ENCODE data around the gene LAS1L. TPM values are rescaled to one million over a fixed set of nuclear protein-coding genes. Genes with fewer than 3 reads are reported as not detected.
A peak's percentile ranks its signal among the peaks of the same experiment; 100 is the strongest.
"Not testable (repeated sequence)": the region's sequence is repeated elsewhere in the genome, so short reads cannot be mapped to it uniquely, and the experiment has no call there.

LAS1L gene
- total RNA-seq, 8 experiments from 2014 or later, result 13.6 to 41.8 (median 26.9) TPM

GRCh38 chrX:65537229-65537628, 2.6 kb upstream of the LAS1L start:
- no peak overlapping the region for H3K4me3 ChIP-seq
- in situ Hi-C loops (cut with MboI; ENCODE audit: low pct_unique_long_range_greater_than_20kb in 2 of 9, low sequenced_read_pairs in 9 of 9, unreplicated experiment in 9 of 9), result no loop called here
- H3K27ac ChIP-seq, result no peak overlapping the region
- no peaks in the 10 kb centered on the region for H3K4me1 ChIP-seq (replicated peaks in 1 of 2)
- no peak for ATAC-seq (replicated peaks in 6 of 8)
- WGBS, 10 experiments, result 6 to 60% (median 26%) methylated on average over 1 to 2 of the region's 3 CpGs; no CpG with 5 or more reads in 6 of the 10 experiments

GRCh38 chrX:65536291-65536690, 1.7 kb upstream of the LAS1L start:
- ATAC-seq (replicated peaks in 6 of 8), result no peak
- no peak overlapping the region for H3K4me3 ChIP-seq
- in situ Hi-C loops (cut with MboI; ENCODE audit: low pct_unique_long_range_greater_than_20kb in 2 of 9, low sequenced_read_pairs in 9 of 9, unreplicated experiment in 9 of 9), result no loop called here
- no peak overlapping the region for H3K27ac ChIP-seq
- no peaks in the 10 kb centered on the region for H3K4me1 ChIP-seq (replicated peaks in 1 of 2)
- whole genome bisulfite sequencing, 10 experiments, result 38 to 100% (median 90%) methylated on average over 1 to 2 of the region's 3 CpGs; no CpG with 5 or more reads in 6 of the 10 experiments

- Histone ChIP-seq H3K27ac (no peak overlapping the region), H3K4me1 (replicated peaks in 1 of 2) (no peaks in the 10 kb centered on the region), H3K4me3 (no peak overlapping the region)
- WGBS, 10 experiments, result 100% methylated on average over 2 of the region's 3 CpGs; no CpG with 5 or more reads in 9 of the 10 experiments
- no peak for ATAC-seq (replicated peaks in 6 of 8)
- in situ Hi-C loops (cut with MboI; ENCODE audit: low pct_unique_long_range_greater_than_20kb in 2 of 9, low sequenced_read_pairs in 9 of 9, unreplicated experiment in 9 of 9), result no loop called here
Measured at GRCh38 chrX:65532016-65532415, 2.6 kb downstream of the LAS1L start.

GRCh38 chrX:65528705-65529340, 5.8 kb downstream of the LAS1L start:
- H3K27ac ChIP-seq, result no peak overlapping the region
- ATAC-seq (replicated peaks in 6 of 8), result peak in 5 of 8 experiments; percentile 36 to 67 (median 41)
- no peak overlapping the region for H3K4me3 ChIP-seq
- no peaks in the 10 kb centered on the region for H3K4me1 ChIP-seq (replicated peaks in 1 of 2)
- 20 to 50% methylated on average over 1 to 4 of the region's 9 CpGs; no CpG with 5 or more reads in 8 of the 10 experiments for whole genome bisulfite sequencing, 10 experiments
- in situ Hi-C loops (cut with MboI; ENCODE audit: low pct_unique_long_range_greater_than_20kb in 2 of 9, low sequenced_read_pairs in 9 of 9, unreplicated experiment in 9 of 9), result no loop called here

GRCh38 chrX:65528293-65528692, 6.3 kb downstream of the LAS1L start:
- Histone ChIP-seq H3K27ac (no peak overlapping the region), H3K4me3 (no peak overlapping the region), H3K4me1 (replicated peaks in 1 of 2) (no peaks in the 10 kb centered on the region)
- WGBS, 10 experiments, result 20% methylated on average over 1 of the region's 3 CpGs; no CpG with 5 or more reads in 9 of the 10 experiments
- in situ Hi-C loops (cut with MboI; ENCODE audit: low pct_unique_long_range_greater_than_20kb in 2 of 9, low sequenced_read_pairs in 9 of 9, unreplicated experiment in 9 of 9), result no loop called here
- no peak for ATAC-seq (replicated peaks in 6 of 8)

GRCh38 chrX:65524139-65524538, 10.4 kb downstream of the LAS1L start:
- Histone ChIP-seq H3K27ac (no peak overlapping the region), H3K4me1 (replicated peaks in 1 of 2) (no peaks in the 10 kb centered on the region), H3K4me3 (no peak overlapping the region)
- WGBS, 10 experiments, result 80 to 92% (median 84%) methylated on average over 1 to 7 of the region's 9 CpGs; no CpG with 5 or more reads in 6 of the 10 experiments
- in situ Hi-C loops (cut with MboI; ENCODE audit: low pct_unique_long_range_greater_than_20kb in 2 of 9, low sequenced_read_pairs in 9 of 9, unreplicated experiment in 9 of 9), result no loop called here
- no peak for ATAC-seq (replicated peaks in 6 of 8)

- no peak for ATAC-seq (replicated peaks in 6 of 8)
- H3K27ac ChIP-seq, result no peak overlapping the region
- no peaks in the 10 kb centered on the region for H3K4me1 ChIP-seq (replicated peaks in 1 of 2)
- in situ Hi-C loops (cut with MboI; ENCODE audit: low pct_unique_long_range_greater_than_20kb in 2 of 9, low sequenced_read_pairs in 9 of 9, unreplicated experiment in 9 of 9), result no loop called here
- no peak overlapping the region for H3K4me3 ChIP-seq
- WGBS, 10 experiments, result 47 to 100% (median 80%) methylated on average over 1 to 3 of the region's 3 CpGs; no CpG with 5 or more reads in 5 of the 10 experiments
Measured at GRCh38 chrX:65522739-65523372, 11.7 kb downstream of the LAS1L start.

GRCh38 chrX:65519530-65519929, 15.1 kb downstream of the LAS1L start:
- in situ Hi-C loops (cut with MboI; ENCODE audit: low pct_unique_long_range_greater_than_20kb in 2 of 9, low sequenced_read_pairs in 9 of 9, unreplicated experiment in 9 of 9); H3K27ac ChIP-seq: not testable (repeated sequence)
- WGBS, 10 experiments, result no CpG with 5 or more reads among the region's 6 CpGs

GRCh38 chrX:65518980-65519379, 15.6 kb downstream of the LAS1L start:
- ATAC-seq (replicated peaks in 6 of 8); H3K4me3 ChIP-seq; in situ Hi-C loops (cut with MboI; ENCODE audit: low pct_unique_long_range_greater_than_20kb in 2 of 9, low sequenced_read_pairs in 9 of 9, unreplicated experiment in 9 of 9); H3K27ac ChIP-seq; H3K4me1 ChIP-seq (replicated peaks in 1 of 2): not testable (repeated sequence)
- WGBS, 10 experiments, result 40 to 80% methylated on average over 1 of the region's 9 CpGs; no CpG with 5 or more reads in 8 of the 10 experiments

More at GRCh38 chrX:65519530-65519929, 15.1 kb downstream of the LAS1L start:
- H3K4me3 ChIP-seq; H3K4me1 ChIP-seq (replicated peaks in 1 of 2): not testable (repeated sequence)
- ATAC-seq (replicated peaks in 6 of 8), result peak in 3 of 8 experiments; percentile 30 to 77 (median 67)

GRCh38 chrX:65517923-65518322, 16.7 kb downstream of the LAS1L start:
- Histone ChIP-seq H3K4me1 (replicated peaks in 1 of 2) (no peaks in the 10 kb centered on the region), H3K4me3 (no peak overlapping the region), H3K27ac (no peak overlapping the region)
- WGBS, 10 experiments, result 34 to 62% methylated on average over 2 of the region's 3 CpGs; no CpG with 5 or more reads in 8 of the 10 experiments
- in situ Hi-C loops (cut with MboI; ENCODE audit: low pct_unique_long_range_greater_than_20kb in 2 of 9, low sequenced_read_pairs in 9 of 9, unreplicated experiment in 9 of 9), result no loop called here
- no peak for ATAC-seq (replicated peaks in 6 of 8)

GRCh38 chrX:65516756-65517155, 17.8 kb downstream of the LAS1L start:
- H3K4me1 ChIP-seq (replicated peaks in 1 of 2), result no peaks in the 10 kb centered on the region
- H3K4me3 ChIP-seq, result no peak overlapping the region
- no peak for ATAC-seq (replicated peaks in 6 of 8)
- no peak overlapping the region for H3K27ac ChIP-seq
- 80 to 100% (median 80%) methylated on average over 1 to 2 of the region's 3 CpGs; no CpG with 5 or more reads in 7 of the 10 experiments for WGBS, 10 experiments
- in situ Hi-C loops (cut with MboI; ENCODE audit: low pct_unique_long_range_greater_than_20kb in 2 of 9, low sequenced_read_pairs in 9 of 9, unreplicated experiment in 9 of 9), result no loop called here

GRCh38 chrX:65513610-65514009, 21.0 kb downstream of the LAS1L start:
- WGBS, 10 experiments, result no CpG with 5 or more reads among the region's 1 CpG
- no peaks in the 10 kb centered on the region for H3K4me1 ChIP-seq (replicated peaks in 1 of 2)
- no peak overlapping the region for H3K4me3 ChIP-seq
- in situ Hi-C loops (cut with MboI; ENCODE audit: low pct_unique_long_range_greater_than_20kb in 2 of 9, low sequenced_read_pairs in 9 of 9, unreplicated experiment in 9 of 9), result no loop called here
- ATAC-seq (replicated peaks in 6 of 8), result no peak
- no peak overlapping the region for H3K27ac ChIP-seq

- Histone ChIP-seq H3K4me1 (replicated peaks in 1 of 2) (no peaks in the 10 kb centered on the region), H3K4me3 (no peak overlapping the region), H3K27ac (no peak overlapping the region)
- ATAC-seq (replicated peaks in 6 of 8), result no peak
- 40 to 70% methylated on average over 1 to 2 of the region's 4 CpGs; no CpG with 5 or more reads in 8 of the 10 experiments for WGBS, 10 experiments
- in situ Hi-C loops (cut with MboI; ENCODE audit: low pct_unique_long_range_greater_than_20kb in 2 of 9, low sequenced_read_pairs in 9 of 9, unreplicated experiment in 9 of 9), result no loop called here
Measured at GRCh38 chrX:65509400-65509799, 25.2 kb downstream of the LAS1L start.
